NK-92 treated with Interleukin-12 subunit alpha and Interleukin-12 subunit beta, amount 100 ng/mL, for 24 hours (cell line): ENCODE data around the gene IVNS1ABP.
"Not testable (repeated sequence)": the region's sequence is repeated elsewhere in the genome, so short reads cannot be mapped to it uniquely, and the experiment has no call there.

Experiments used
- DNase-seq: peaks from one replicate; lab custom pipeline; 2025; lab: John Stamatoyannopoulos, UW

The IVNS1ABP gene

GRCh38 chr1:185255595-185255994, 61.4 kb downstream of the IVNS1ABP start:
- not testable (repeated sequence) for DNase-seq

- DNase-seq, result not testable (repeated sequence)
Observed at GRCh38 chr1:185252404-185252803, 64.6 kb downstream of the IVNS1ABP start.

- not testable (repeated sequence) for DNase-seq
Observed at GRCh38 chr1:185251928-185252327, 65.1 kb downstream of the IVNS1ABP start.

GRCh38 chr1:185250063-185250462, 67.0 kb downstream of the IVNS1ABP start:
- no peak for DNase-seq

- DNase-seq, result no peak
Observed at GRCh38 chr1:185249563-185249962, 67.5 kb downstream of the IVNS1ABP start.
